ENCODE measurements around the gene BCAS3.

Gene BCAS3

GRCh38 chr17:61383689-61384201 is 706.1 kb downstream of the BCAS3 start:
- no peak for DNase-seq (ENCODE audit: low read depth)

GRCh38 chr17:61384354-61384691 is 706.7 kb downstream of the BCAS3 start:
- no peak for DNase-seq (ENCODE audit: low read depth)

- no peak for DNase-seq (ENCODE audit: low read depth)
Observed at GRCh38 chr17:61384692-61385576, 707.3 kb downstream of the BCAS3 start.

- no peak for DNase-seq (ENCODE audit: low read depth)
Observed at GRCh38 chr17:61385577-61386236, 708.1 kb downstream of the BCAS3 start.

- no peak for DNase-seq (ENCODE audit: low read depth)
Observed at GRCh38 chr17:61386251-61386650, 708.6 kb downstream of the BCAS3 start.

GRCh38 chr17:61387011-61387410 is 709.4 kb downstream of the BCAS3 start:
- no peak for DNase-seq (ENCODE audit: low read depth)

- no peak for DNase-seq (ENCODE audit: low read depth)
Observed at GRCh38 chr17:61387511-61388305, 710.1 kb downstream of the BCAS3 start.

- no peak for DNase-seq (ENCODE audit: low read depth)
Observed at GRCh38 chr17:61388561-61389356, 711.1 kb downstream of the BCAS3 start.

- no peak for DNase-seq (ENCODE audit: low read depth)
Observed at GRCh38 chr17:61389670-61390478, 712.2 kb downstream of the BCAS3 start.

GRCh38 chr17:61390479-61390791 is 712.8 kb downstream of the BCAS3 start:
- DNase-seq (ENCODE audit: low read depth): no peak

- DNase-seq (ENCODE audit: low read depth): no peak
Observed at GRCh38 chr17:61391595-61392291, 714.1 kb downstream of the BCAS3 start.

- no peak for DNase-seq (ENCODE audit: low read depth)
Observed at GRCh38 chr17:61392679-61393078, 715.0 kb downstream of the BCAS3 start.

GRCh38 chr17:61393550-61393903 is 715.9 kb downstream of the BCAS3 start:
- DNase-seq (ENCODE audit: low read depth): peak; percentile 26

GRCh38 chr17:61393904-61394629 is 716.4 kb downstream of the BCAS3 start:
- DNase-seq (ENCODE audit: low read depth): peak; percentile 88

GRCh38 chr17:61394630-61395408 is 717.2 kb downstream of the BCAS3 start:
- no peak for DNase-seq (ENCODE audit: low read depth)

- no peak for DNase-seq (ENCODE audit: low read depth)
Observed at GRCh38 chr17:61395409-61395982, 717.8 kb downstream of the BCAS3 start.

- no peak for DNase-seq (ENCODE audit: low read depth)
Observed at GRCh38 chr17:61395983-61396585, 718.4 kb downstream of the BCAS3 start.

GRCh38 chr17:61396586-61397085 is 719.0 kb downstream of the BCAS3 start:
- no peak for DNase-seq (ENCODE audit: low read depth)

All from amniotic epithelial cell (primary cell).